Activated naive CD8-positive, alpha-beta T cell treated with anti-CD3 and anti-CD28 coated beads, Interleukin-2, amount 10 ng/mL, durations not matched to agents 7 days and 5 days (primary cell): ENCODE measurements around the gene ACKR3. TPM values are rescaled to one million over a fixed set of nuclear protein-coding genes. Genes with fewer than 3 reads are reported as not detected.

ENCODE experiments used
- ATAC-seq: fragments of 150-1000 bp; cut with Tn5 transposase; one replicate; pipeline ENCODE4 v1.10.0; 2021; ENCODE audit warnings: low read depth, moderate library complexity
- POLR2A ChIA-PET: fragments of 350-600 bp; sonication (Branson Sonifier 250); formaldehyde crosslinking; loops from one replicate; lab custom pipeline; 2021; ENCODE audit warnings: antibody characterized with exemption; lab: Charles Lee
- DNase-seq: peaks from one replicate; pipeline ENCODE4 v3.0.0; 2021
- H3K27ac Mint-ChIP-seq: one replicate; pipeline ENCODE4 v1.8.0; 2022; ENCODE audit warnings: mild to moderate bottlenecking, mixed read lengths
- H3K27me3 Mint-ChIP-seq: one replicate; pipeline ENCODE4 v1.8.0; 2022; ENCODE audit warnings: mild to moderate bottlenecking, moderate library complexity, mixed read lengths
- H3K36me3 Mint-ChIP-seq: one replicate; pipeline ENCODE4 v1.8.0; 2021; ENCODE audit warnings: mild to moderate bottlenecking, mixed read lengths
- H3K4me1 Mint-ChIP-seq: one replicate; pipeline ENCODE4 v1.8.0; 2021; ENCODE audit warnings: mixed read lengths
- H3K4me3 Mint-ChIP-seq: one replicate; pipeline ENCODE4 v1.8.0; 2022; ENCODE audit warnings: mild to moderate bottlenecking, moderate library complexity, mixed read lengths
- H3K9me3 Mint-ChIP-seq: one replicate; pipeline ENCODE4 v1.8.0; 2021; ENCODE audit warnings: mixed read lengths
- total RNA-seq, 2 experiments: library from RNA; stranded (reverse); gene quantifications; one replicate each; pipeline ENCODE4 v1.2.3, GENCODE V29; 2021

Gene ACKR3
- total RNA-seq, 2 experiments from 2014 or later = 4.4 to 4.5 TPM

DNA sequence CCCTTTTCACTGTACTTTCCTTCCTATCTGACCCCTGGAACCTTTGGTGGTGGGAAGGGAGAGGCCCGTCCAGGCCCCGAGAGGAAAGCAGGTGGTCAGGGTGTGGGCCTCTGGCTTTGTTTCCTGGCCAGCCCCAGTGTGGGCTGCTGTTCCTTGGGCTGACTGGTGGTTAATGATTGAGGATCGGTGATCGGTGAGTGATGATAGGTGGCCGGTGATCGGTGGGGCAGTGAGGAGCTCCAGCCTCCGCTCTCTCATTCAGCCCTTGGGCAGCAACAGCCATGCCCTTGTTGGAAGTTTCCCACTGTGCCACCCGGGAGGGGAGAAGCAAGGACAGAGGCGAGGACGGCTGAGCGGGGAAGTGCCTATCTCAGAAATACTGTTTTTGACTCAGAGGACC lies 7.3 kb downstream of the ACKR3 start:
- Mint-ChIP-seq H3K4me3 (no peak overlapping the region), H3K4me1 (no peaks in the 10 kb centered on the region), H3K27me3 (no peaks in the 10 kb centered on the region), H3K9me3 (no peaks in the 10 kb centered on the region), H3K27ac (no peak overlapping the region), H3K36me3 (peaks cover 6% of the 10 kb centered on the region)
- POLR2A ChIA-PET = no interaction called here
- ATAC-seq = no peak
- DNase-seq = no peak

DNA sequence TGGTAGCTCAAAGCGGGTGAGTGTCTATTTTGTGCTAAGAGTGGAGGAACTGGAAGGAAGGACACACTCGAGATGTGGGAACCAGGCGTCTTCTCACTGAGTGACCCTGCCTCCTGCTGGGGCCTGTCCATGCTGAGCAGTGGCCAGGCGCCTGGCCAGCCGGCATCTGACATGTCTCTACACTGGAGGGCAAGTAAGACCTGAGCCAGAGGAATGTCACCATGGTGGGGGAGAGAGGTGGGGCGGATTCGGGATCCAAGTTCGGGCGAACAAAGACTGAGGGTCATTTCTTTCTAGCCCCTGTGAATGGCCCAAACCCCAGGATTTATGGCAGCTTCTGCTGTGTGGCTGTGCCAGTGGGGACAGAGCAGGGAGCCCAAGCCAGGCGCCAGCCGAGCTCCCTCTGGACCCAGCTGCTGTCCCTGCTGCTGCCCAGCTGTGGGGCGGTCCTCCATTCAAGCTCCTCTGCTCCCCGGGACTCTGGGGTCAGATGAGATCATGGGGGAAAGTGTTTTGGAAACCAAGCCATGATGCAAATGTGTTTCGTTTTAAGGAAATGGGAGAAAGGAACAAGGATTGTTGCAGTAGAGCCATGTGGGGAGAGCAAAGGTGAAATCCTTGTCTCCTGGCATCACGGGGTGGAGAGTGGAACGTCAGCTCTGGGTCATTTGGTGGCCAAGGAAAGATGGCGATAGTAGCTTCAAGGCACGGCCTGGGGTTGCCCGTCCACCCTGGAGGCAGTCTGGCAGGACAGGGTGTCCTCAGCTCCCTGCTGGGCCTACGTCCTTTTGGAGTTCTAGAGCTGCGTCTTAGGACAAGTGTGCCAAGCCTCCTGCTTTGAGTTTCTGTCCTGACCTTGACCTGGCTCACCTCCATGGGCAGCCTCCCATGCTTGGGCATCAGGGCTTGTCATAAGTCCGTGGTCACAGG lies 8.1 kb downstream of the ACKR3 start:
- ATAC-seq (no peak), DNase-seq (no peak)
- H3K27me3 Mint-ChIP-seq = no peaks in the 10 kb centered on the region
- no peaks in the 10 kb centered on the region for H3K9me3 Mint-ChIP-seq
- no peak overlapping the region for H3K27ac Mint-ChIP-seq
- no peak overlapping the region for H3K4me3 Mint-ChIP-seq
- peaks cover 6% of the 10 kb centered on the region for H3K36me3 Mint-ChIP-seq
- POLR2A ChIA-PET = no interaction called here
- no peaks in the 10 kb centered on the region for H3K4me1 Mint-ChIP-seq

DNA sequence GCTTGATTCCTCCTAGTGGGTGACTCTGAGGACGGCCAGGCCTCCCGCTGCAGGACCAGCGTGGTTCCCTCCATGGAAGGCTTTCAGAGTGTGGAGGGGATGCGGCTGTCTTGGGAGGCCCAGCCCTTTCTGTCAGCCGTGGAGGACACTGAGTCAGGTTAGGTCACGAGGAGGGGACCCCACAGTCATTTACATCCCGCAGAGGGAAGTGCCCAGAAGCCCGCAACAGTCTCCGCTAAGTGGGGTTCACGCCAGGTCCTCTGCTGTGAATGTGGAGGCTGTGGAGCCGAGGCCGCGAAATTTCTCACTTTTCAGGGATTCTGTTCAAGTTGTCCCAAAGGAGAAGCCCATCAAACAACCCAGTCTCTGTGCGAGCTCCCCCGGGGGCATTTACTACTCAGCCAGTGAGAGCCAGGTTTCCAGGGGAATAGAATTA lies 8.8 kb downstream of the ACKR3 start:
- H3K4me3 Mint-ChIP-seq = no peak overlapping the region
- no peaks in the 10 kb centered on the region for H3K9me3 Mint-ChIP-seq
- H3K27me3 Mint-ChIP-seq = no peaks in the 10 kb centered on the region
- ATAC-seq (no peak), DNase-seq (no peak)
- peaks cover 6% of the 10 kb centered on the region for H3K36me3 Mint-ChIP-seq
- POLR2A ChIA-PET = no interaction called here
- no peaks in the 10 kb centered on the region for H3K4me1 Mint-ChIP-seq
- H3K27ac Mint-ChIP-seq = no peak overlapping the region

DNA sequence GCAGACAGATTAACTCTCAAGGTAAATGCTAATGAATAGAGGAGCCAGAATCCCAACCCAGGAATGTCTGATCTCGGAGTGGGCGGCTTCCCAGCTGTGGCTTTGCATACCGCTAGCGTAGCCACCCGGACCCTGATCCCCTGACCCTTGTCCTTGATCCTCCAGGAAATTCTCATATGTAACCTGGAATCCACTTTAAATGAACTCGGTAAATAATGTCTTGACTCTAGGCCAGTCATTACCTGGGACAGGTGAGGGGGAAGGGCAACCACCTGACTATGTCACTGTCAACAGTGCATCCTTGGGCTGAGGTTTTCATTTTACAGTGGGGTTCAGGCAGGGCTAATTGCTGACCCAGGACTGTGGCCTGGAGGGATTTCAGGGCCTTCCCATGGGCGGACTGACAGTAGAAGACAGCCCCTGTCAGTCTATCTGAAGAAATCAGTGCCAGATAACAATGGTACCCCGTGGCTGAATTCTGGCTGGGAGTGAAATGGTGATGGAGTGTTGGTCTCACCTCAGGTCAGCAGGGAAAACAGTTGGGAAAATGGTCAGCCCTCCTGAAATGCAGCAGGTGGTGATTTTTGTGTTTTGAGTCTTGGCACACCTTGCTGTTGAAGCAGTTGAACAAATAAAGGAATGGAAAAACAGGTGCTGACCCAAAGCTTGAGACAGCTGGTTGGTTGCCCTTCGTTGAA lies 9.6 kb downstream of the ACKR3 start:
- POLR2A ChIA-PET = no interaction called here
- H3K4me1 Mint-ChIP-seq = no peaks in the 10 kb centered on the region
- DNase-seq (no peak), ATAC-seq (no peak)
- H3K36me3 Mint-ChIP-seq = peaks cover 5% of the 10 kb centered on the region
- H3K4me3 Mint-ChIP-seq = no peak overlapping the region
- no peaks in the 10 kb centered on the region for H3K27me3 Mint-ChIP-seq
- no peaks in the 10 kb centered on the region for H3K9me3 Mint-ChIP-seq
- no peak overlapping the region for H3K27ac Mint-ChIP-seq

DNA sequence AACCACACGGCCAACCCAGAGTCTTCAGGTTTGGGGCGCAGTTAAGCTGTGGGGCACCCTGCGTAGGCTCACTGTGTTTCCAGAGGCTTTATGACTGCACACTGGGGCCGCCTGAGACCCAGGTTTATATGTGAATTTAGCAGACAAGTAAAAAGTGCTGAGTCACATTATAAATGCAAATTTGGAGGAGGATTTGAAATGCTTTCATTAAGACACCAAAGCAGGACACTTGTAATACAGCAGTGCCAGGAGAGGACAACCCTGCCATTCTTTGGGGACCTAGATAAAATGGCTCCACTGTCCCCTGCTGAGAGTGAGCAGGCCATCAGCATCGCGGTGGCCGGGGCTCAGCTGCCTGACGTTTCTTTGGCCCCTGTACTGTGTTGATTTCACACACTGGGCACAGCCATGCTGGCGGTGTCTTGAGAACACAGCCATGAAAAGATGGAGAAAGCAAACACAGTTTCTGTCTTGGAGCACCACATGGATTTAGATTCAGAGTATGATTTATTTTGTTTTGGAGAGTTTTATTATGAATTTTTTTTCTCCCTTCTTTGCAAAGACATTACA lies 10.2 kb downstream of the ACKR3 start:
- Mint-ChIP-seq H3K27ac (no peak overlapping the region), H3K4me1 (no peaks in the 10 kb centered on the region), H3K9me3 (no peaks in the 10 kb centered on the region), H3K36me3 (peaks cover 5% of the 10 kb centered on the region), H3K4me3 (no peak overlapping the region), H3K27me3 (no peaks in the 10 kb centered on the region)
- no peak for DNase-seq
- ATAC-seq = no peak
- POLR2A ChIA-PET = interaction anchor here (0.7 kb wide), 1 partner anchor 10 kb away, joined by 3 read pairs; the partner anchor contains the start of gene ACKR3

DNA sequence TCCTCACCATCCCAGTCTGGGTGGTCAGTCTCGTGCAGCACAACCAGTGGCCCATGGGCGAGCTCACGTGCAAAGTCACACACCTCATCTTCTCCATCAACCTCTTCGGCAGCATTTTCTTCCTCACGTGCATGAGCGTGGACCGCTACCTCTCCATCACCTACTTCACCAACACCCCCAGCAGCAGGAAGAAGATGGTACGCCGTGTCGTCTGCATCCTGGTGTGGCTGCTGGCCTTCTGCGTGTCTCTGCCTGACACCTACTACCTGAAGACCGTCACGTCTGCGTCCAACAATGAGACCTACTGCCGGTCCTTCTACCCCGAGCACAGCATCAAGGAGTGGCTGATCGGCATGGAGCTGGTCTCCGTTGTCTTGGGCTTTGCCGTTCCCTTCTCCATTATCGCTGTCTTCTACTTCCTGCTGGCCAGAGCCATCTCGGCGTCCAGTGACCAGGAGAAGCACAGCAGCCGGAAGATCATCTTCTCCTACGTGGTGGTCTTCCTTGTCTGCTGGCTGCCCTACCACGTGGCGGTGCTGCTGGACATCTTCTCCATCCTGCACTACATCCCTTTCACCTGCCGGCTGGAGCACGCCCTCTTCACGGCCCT lies 11.2 kb downstream of the ACKR3 start:
- no peaks in the 10 kb centered on the region for H3K9me3 Mint-ChIP-seq
- ATAC-seq (no peak), DNase-seq (no peak)
- H3K4me3 Mint-ChIP-seq = no peak overlapping the region
- H3K36me3 Mint-ChIP-seq = peaks cover 5% of the 10 kb centered on the region
- H3K27ac Mint-ChIP-seq = no peak overlapping the region
- no peaks in the 10 kb centered on the region for H3K27me3 Mint-ChIP-seq
- H3K4me1 Mint-ChIP-seq = no peaks in the 10 kb centered on the region
- POLR2A ChIA-PET = interaction anchor here (0.7 kb wide), 1 partner anchor 11 kb away, joined by 3 read pairs; the partner anchor contains the start of gene ACKR3

DNA sequence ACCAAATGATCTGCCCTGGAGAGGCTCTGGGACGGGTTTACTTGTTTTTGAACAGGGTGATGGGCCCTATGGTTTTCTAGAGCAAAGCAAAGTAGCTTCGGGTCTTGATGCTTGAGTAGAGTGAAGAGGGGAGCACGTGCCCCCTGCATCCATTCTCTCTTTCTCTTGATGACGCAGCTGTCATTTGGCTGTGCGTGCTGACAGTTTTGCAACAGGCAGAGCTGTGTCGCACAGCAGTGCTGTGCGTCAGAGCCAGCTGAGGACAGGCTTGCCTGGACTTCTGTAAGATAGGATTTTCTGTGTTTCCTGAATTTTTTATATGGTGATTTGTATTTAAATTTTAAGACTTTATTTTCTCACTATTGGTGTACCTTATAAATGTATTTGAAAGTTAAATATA lies 11.9 kb downstream of the ACKR3 start:
- H3K27me3 Mint-ChIP-seq = no peaks in the 10 kb centered on the region
- DNase-seq (no peak), ATAC-seq (no peak)
- H3K36me3 Mint-ChIP-seq = peaks cover 5% of the 10 kb centered on the region
- no peaks in the 10 kb centered on the region for H3K4me1 Mint-ChIP-seq
- no peaks in the 10 kb centered on the region for H3K9me3 Mint-ChIP-seq
- no peak overlapping the region for H3K27ac Mint-ChIP-seq
- H3K4me3 Mint-ChIP-seq = no peak overlapping the region
- POLR2A ChIA-PET = no interaction called here

DNA sequence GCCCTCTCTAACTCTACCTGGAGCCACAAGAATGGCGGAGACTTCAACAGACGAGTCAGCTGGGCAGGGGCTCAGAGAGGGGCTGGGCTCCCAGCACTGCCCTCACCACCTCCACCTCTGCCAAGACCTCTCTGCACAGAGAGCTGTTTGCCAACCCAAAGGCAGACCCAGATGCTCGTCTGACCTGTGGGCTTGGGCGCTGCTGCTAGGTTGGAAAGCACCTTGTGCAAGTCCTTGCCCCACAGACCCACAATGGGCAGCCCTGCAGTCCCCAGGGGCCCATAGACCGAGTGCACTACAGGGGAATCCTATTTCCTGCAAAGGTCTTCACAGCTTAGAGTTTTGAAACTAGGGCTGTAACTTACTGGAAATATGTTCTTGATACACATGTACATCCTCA lies 13.3 kb downstream of the ACKR3 start:
- POLR2A ChIA-PET = no interaction called here
- no peak overlapping the region for H3K27ac Mint-ChIP-seq

DNA sequence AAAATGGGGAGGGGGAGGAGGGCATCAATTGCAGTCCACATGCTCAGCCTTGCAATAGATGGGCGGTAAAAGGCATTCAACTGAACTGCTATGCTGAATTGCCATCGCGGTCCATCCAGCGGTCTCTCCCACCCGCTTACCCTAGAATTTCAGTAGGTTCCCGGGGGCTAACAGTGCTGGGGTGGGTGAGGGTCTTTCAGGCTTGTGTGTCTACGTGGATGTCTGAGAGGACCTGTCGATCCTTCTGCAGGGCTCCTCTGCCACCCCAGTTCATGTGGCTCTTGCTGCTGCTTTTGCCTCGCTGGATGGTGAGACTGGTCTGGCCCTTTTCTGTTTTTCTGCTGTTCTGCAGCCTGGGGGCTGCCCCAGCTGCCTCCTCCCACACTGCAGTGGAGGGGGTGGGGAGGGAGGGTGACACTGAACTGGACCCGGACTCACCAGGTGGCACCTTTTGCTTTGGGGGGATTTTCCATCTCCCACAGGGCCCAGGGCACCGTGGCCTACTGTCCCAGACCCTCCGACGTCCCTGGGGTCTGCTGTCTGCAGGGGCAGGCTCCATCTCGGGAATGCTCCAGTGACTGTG lies 14.1 kb downstream of the ACKR3 start:
- POLR2A ChIA-PET = no interaction called here
- H3K27me3 Mint-ChIP-seq = no peaks in the 10 kb centered on the region
- H3K4me1 Mint-ChIP-seq = no peaks in the 10 kb centered on the region
- H3K4me3 Mint-ChIP-seq = no peak overlapping the region
- H3K36me3 Mint-ChIP-seq = peaks cover 5% of the 10 kb centered on the region
- DNase-seq (no peak), ATAC-seq (no peak)
- H3K9me3 Mint-ChIP-seq = no peaks in the 10 kb centered on the region
- no peak overlapping the region for H3K27ac Mint-ChIP-seq

More for the DNA sequence above, 13.3 kb downstream of the ACKR3 start:
- Mint-ChIP-seq H3K4me1 (no peaks in the 10 kb centered on the region), H3K36me3 (peaks cover 5% of the 10 kb centered on the region), H3K4me3 (no peak overlapping the region), H3K9me3 (no peaks in the 10 kb centered on the region), H3K27me3 (no peaks in the 10 kb centered on the region)
- ATAC-seq = no peak
- DNase-seq = no peak

DNA sequence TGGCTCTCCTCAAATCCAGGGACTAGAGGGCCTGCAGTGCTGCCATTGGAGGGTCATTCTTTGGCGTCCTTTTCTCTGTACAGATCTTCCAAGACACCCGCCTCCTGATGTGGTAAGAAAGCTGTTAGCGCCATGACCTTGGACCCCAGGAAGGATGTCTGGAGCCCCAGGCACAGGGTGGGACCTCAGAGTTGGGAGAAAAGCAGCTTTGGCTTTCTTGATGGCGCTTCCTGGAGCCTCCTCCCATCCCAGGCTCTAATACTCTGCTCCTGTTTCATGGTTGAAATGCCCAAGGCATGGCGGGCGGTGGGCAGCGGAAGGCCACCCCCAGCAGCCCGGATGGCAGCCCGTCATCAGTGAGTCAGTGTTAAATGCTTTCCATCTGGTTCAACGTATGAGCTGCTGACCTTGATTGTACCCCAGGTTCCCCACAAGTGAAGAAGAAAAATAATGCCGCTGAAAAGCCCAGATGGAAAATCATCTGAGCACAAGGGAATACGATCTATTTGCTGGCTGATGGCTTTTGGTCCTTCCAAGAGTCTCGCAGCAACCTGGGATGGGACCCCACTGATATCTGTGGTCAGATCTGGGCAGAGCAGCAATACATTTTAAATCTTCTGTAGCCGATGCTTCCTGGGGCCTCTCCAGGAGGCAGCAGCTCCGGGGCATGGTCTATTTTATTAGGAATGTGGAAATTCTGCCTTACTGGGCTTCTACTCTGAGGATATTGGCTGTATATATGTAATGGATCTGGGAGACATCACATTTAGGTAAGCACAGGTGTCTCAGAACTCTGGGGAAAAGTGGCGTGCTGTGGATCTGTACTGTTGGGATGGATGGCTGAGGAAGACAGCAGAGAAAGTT lies 15.1 kb downstream of the ACKR3 start:
- DNase-seq (no peak), ATAC-seq (no peak)
- no peaks in the 10 kb centered on the region for H3K4me1 Mint-ChIP-seq
- POLR2A ChIA-PET = no interaction called here
- H3K27me3 Mint-ChIP-seq = no peaks in the 10 kb centered on the region
- no peaks in the 10 kb centered on the region for H3K9me3 Mint-ChIP-seq
- no peak overlapping the region for H3K27ac Mint-ChIP-seq
- no peak overlapping the region for H3K4me3 Mint-ChIP-seq
- peaks cover 5% of the 10 kb centered on the region for H3K36me3 Mint-ChIP-seq

DNA sequence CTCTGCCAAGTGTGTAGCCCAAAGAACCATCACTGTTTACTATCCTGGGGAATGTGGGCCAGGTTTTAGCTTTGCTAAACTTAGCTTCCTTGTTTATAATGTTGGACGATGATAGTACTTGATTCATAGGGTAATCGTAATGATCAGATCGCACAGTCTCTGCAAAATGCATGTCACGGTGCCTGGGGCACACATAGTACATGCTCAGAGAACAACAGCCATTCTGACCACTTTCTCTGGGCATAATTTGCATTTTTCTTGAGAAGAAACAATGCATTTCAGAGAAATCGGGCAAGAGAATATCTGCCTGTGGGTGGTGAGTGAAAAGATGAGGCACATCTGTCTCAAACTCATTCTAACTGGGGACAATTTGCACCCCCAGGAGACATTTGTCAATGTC lies 16.3 kb downstream of the ACKR3 start:
- Mint-ChIP-seq H3K36me3 (peaks cover 2% of the 10 kb centered on the region), H3K27me3 (no peaks in the 10 kb centered on the region), H3K4me3 (no peak overlapping the region), H3K4me1 (no peaks in the 10 kb centered on the region), H3K27ac (no peak overlapping the region), H3K9me3 (no peaks in the 10 kb centered on the region)
- ATAC-seq (no peak), DNase-seq (no peak)
- POLR2A ChIA-PET = no interaction called here
